ENCODE results near the gene BAZ2A.

BAZ2A gene

GRCh38 chr12:56645201-56645716 lies 15.1 kb upstream of the BAZ2A start:
- DNase-seq (no peak), ATAC-seq (no peak)
- H3K4me3 Mint-ChIP-seq, result peak overlapping the region; percentile 94 to 96
- no peaks in the 10 kb centered on the region for H3K27me3 Mint-ChIP-seq
- H3K4me1 Mint-ChIP-seq, result peaks cover 44% of the 10 kb centered on the region
- H3K9me3 Mint-ChIP-seq, result no peaks in the 10 kb centered on the region
- peak overlapping the region; percentile 99 for H3K27ac Mint-ChIP-seq

DNA sequence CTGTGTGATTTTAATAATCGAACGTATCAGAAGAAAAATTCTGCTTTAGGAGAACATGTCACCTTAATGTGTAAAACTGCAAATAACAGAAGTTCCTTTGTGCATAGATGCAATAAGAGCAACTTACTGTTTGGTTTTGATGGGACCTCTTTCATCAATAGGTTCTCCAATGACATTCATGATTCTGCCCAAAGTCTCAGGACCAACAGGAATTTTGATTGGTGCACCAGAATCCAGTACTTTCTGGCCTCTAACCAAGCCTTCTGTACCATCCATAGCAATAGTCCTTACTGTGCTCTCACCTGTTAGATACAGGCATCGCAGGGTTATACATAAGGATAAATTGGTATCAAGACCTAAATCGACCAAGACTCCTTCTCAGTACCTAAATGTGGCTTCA lies 14.5 kb upstream of the BAZ2A start:
- Mint-ChIP-seq H3K4me3 (peak overlapping the region; percentile 94 to 96), H3K27me3 (no peaks in the 10 kb centered on the region), H3K4me1 (peaks cover 50% of the 10 kb centered on the region), H3K27ac (peak overlapping the region; percentile 99), H3K9me3 (no peaks in the 10 kb centered on the region)
- DNase-seq (no peak), ATAC-seq (no peak)

- Mint-ChIP-seq H3K4me3 (no peak overlapping the region), H3K27me3 (no peaks in the 10 kb centered on the region), H3K27ac (no peak overlapping the region), H3K9me3 (no peaks in the 10 kb centered on the region), H3K4me1 (peaks cover 67% of the 10 kb centered on the region)
- DNase-seq (no peak), ATAC-seq (no peak)
Observed at GRCh38 chr12:56641219-56641618, 11.1 kb upstream of the BAZ2A start.

- ATAC-seq (no peak), DNase-seq (no peak)
- Mint-ChIP-seq H3K27me3 (no peaks in the 10 kb centered on the region), H3K4me1 (peaks cover 67% of the 10 kb centered on the region), H3K27ac (no peak overlapping the region), H3K9me3 (no peaks in the 10 kb centered on the region), H3K4me3 (peak overlapping the region in 1 of 2 donors; percentile 18)
Observed at GRCh38 chr12:56637621-56638020, 7.5 kb upstream of the BAZ2A start.

DNA sequence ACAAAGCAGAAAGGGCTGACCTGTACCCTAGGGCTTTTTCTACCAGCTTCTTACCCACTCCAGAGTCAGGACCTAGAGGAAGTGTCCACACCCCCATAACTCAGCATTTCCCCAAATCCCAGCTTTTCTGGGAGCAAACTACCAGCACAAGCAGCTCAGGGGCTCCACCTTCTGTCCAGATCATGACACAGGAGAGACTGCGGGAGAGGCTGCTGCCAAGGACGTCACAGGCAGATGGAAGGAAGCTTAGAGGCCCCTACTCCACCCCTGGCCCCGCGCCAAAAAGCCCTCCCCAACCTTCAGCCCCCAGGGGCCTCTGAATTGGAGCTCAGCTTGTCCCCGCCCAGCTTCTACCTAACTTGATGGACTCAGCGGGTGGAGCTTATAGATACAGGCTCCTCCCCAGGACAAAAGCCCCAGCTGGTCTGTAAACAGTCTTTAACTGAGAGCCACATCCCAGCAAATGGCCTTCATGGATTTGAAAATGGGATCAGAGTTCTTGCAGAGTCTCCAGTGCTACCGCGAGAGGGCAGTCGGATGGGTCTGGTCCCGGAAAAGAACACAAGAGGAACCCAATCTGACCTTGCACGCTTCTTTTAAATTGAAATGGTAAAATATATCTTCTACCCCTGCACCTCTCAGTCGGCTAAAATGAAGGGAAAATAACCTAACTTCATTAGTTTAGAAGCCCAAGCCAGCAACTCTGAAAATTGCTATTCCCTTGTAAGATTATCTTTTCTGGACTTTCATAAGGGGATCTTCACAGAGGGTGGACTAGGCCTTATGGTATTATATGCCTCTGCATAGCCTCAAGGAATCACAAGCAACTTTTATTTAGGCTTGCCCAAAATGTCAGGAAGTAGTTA lies 6.8 kb upstream of the BAZ2A start:
- Mint-ChIP-seq H3K4me3 (peak overlapping the region; percentile 92 to 94), H3K27me3 (no peaks in the 10 kb centered on the region), H3K4me1 (peaks cover 67% of the 10 kb centered on the region), H3K27ac (peak overlapping the region; percentile 91 to 92), H3K9me3 (no peaks in the 10 kb centered on the region)
- ATAC-seq (peak; percentile 80), DNase-seq (peak; percentile 97 to 98)

DNA sequence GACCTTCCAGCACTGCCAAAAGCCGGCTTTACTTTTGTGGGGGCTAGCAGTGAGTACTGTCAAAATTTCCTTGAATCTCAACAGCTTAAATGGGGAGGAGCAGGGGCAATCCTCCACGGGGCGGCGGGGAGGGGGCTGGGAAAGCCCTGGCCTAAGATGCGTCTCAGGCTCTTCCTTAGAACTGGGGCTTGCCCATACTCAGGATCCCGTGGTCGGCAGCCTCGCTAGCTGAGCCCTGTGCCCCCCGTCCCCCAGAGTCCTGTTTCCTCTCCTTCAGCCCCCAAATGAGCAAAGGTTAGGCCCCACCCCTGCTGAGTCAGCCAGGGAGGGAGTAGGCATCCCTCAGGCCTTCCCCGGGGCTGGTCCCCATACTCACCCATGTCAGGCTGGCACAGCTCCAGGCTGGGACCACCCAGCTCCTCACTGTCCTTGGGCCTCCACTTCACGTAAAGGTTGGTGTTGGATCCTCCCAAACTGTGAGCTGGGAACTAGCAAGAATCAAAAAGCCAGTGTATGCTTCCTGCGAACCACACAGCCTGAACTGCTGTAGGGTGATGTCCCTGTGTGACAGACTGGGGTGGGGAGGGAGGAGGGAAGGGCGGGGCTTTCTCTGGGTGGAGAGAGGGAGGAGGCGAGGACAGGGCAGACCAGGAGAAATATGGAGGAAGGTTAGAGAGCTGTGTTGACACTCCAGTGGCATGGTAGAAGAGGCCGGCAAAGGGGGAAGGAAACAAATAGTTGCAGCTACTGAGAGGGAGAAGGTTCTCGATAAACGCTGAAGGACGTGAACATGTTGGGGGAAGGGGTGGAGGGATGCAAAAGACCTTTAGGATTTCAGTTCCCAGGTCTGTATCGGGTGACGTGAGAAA lies 5.9 kb upstream of the BAZ2A start:
- peaks cover 70% of the 10 kb centered on the region for H3K4me1 Mint-ChIP-seq

GRCh38 chr12:56634837-56635791 lies 5.0 kb upstream of the BAZ2A start:
- H3K4me1 Mint-ChIP-seq, result peaks cover 73% of the 10 kb centered on the region
- H3K4me3 Mint-ChIP-seq, result peak overlapping the region; percentile 92 to 94
- no peaks in the 10 kb centered on the region for H3K27me3 Mint-ChIP-seq
- no peaks in the 10 kb centered on the region for H3K9me3 Mint-ChIP-seq
- peak overlapping the region; percentile 91 to 93 for H3K27ac Mint-ChIP-seq
- DNase-seq (peak; percentile 75 to 77), ATAC-seq (peak; percentile 47)

More for the DNA sequence above, 5.9 kb upstream of the BAZ2A start:
- Mint-ChIP-seq H3K4me3 (peak overlapping the region; percentile 92 to 94), H3K27ac (peak overlapping the region; percentile 91 to 92), H3K27me3 (no peaks in the 10 kb centered on the region), H3K9me3 (no peaks in the 10 kb centered on the region)
- ATAC-seq, result peak; percentile 83
- peak; percentile 82 to 83 for DNase-seq

DNA sequence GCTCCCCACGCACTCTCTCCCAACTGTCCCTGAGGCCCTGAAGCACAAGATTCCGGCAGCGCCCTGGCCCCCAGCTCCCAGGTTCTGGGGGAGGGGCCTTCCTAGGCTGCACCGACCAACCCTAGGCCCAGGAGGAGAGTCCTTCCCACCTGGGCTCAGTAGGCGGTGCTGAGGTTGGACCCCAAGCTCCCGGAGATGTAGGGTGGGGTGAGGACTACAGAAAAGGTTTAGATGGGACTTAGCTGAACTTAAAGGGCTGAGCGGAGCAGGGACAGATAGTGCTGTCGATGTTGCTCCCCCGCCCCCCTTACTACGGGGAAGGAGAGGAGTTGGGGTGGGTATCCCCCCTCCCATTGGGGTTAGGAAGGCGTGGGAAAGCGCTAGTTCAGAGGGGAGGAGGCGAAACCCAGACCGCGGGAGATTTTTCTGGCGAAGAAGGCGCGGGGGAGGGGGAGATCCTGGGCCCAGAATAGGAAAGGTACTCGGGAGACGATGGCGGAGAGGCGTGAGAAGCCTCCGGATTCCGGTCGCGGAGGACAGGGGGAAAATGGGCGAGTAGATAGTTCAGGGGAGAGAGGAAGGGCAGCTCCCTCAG lies 4.2 kb upstream of the BAZ2A start:
- H3K9me3 Mint-ChIP-seq, result no peaks in the 10 kb centered on the region
- DNase-seq (peak in 1 of 2 donors; percentile 45), ATAC-seq (no peak)
- peak overlapping the region; percentile 92 to 94 for H3K4me3 Mint-ChIP-seq
- H3K4me1 Mint-ChIP-seq, result peaks cover 68% of the 10 kb centered on the region
- peak overlapping the region; percentile 74 to 93 for H3K27ac Mint-ChIP-seq
- H3K27me3 Mint-ChIP-seq, result no peaks in the 10 kb centered on the region

DNA sequence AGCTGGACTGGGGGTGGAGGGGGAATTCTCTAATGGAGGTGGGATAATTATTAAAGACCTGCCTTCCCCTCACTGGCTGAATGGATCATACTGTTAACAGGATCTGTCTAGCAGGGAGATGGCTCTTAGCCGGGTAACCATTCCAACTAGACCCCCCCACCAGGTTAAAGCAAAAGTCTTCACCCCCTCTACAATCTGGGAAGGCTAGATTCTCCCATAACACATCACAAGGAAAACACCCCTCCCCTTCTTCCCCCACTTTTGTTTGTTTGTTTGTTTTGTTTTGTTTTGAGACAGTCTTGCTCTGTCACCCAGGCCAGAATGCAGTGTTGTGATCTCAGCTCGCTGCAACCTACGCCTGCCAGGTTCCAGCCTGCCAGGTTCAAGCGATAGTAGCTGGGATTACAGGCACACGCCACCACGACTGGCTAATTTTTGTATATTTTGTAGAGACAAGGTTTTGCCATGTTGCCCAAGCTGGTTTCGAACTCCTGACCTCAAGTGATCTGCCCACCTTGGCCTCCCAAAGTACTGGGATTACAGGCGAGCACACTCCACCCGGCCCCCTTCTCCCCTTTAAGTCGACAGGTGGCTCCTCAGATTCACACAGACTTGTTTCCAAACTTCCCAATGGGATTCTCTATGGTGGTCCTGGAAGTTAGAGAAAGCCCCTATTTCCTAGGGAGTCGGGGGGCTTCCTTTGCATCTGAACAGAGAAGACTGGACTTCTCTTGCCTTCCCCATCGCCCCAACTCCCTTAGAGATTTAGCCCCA lies 3.5 kb upstream of the BAZ2A start:
- H3K27me3 Mint-ChIP-seq, result no peaks in the 10 kb centered on the region
- no peaks in the 10 kb centered on the region for H3K9me3 Mint-ChIP-seq
- peaks cover 70% of the 10 kb centered on the region for H3K4me1 Mint-ChIP-seq
- peak overlapping the region in 1 of 2 donors; percentile 93 for H3K27ac Mint-ChIP-seq
- DNase-seq (no peak), ATAC-seq (no peak)
- H3K4me3 Mint-ChIP-seq, result peak overlapping the region; percentile 92 to 94

- no peaks in the 10 kb centered on the region for H3K27me3 Mint-ChIP-seq
- peak overlapping the region; percentile 92 to 94 for H3K4me3 Mint-ChIP-seq
- DNase-seq (no peak), ATAC-seq (no peak)
- H3K9me3 Mint-ChIP-seq, result no peaks in the 10 kb centered on the region
- peaks cover 70% of the 10 kb centered on the region for H3K4me1 Mint-ChIP-seq
- peak overlapping the region in 1 of 2 donors; percentile 36 for H3K27ac Mint-ChIP-seq
Observed at GRCh38 chr12:56632701-56633467, 2.8 kb upstream of the BAZ2A start.

GRCh38 chr12:56631790-56632700 lies 1.9 kb upstream of the BAZ2A start:
- no peaks in the 10 kb centered on the region for H3K27me3 Mint-ChIP-seq
- peaks cover 70% of the 10 kb centered on the region for H3K4me1 Mint-ChIP-seq
- peak; percentile 47 to 60 for DNase-seq
- H3K4me3 Mint-ChIP-seq, result peak overlapping the region; percentile 92 to 94
- no peak for ATAC-seq
- no peaks in the 10 kb centered on the region for H3K9me3 Mint-ChIP-seq
- H3K27ac Mint-ChIP-seq, result peak overlapping the region in 1 of 2 donors; percentile 75

- Mint-ChIP-seq H3K4me1 (peaks cover 81% of the 10 kb centered on the region), H3K9me3 (no peaks in the 10 kb centered on the region), H3K27ac (peak overlapping the region; percentile 95 to 99), H3K4me3 (peak overlapping the region; percentile 92 to 94), H3K27me3 (no peaks in the 10 kb centered on the region)
- DNase-seq, result peak; percentile 25 to 75
- ATAC-seq, result peak; percentile 56
Observed at GRCh38 chr12:56629459-56630179, 507 bp downstream of the BAZ2A start.

Measured in stimulated activated naive CD8-positive, alpha-beta T cell treated with anti-CD3 and anti-CD28 coated beads, Interleukin-15, amount 100 ng/mL, for 72 hours (primary cell).